GM12872 (cell line): Measurements from ENCODE around the gene LPAR2.

Experiments
- CTCF ChIP-seq: IDR thresholded peaks from 3 replicates; pipeline ENCODE4 v1.5.1; 2011; ENCODE audit warnings: low read depth, mild to moderate bottlenecking, low read length, moderate library complexity; ENCODE audit not compliant: insufficient read depth

The LPAR2 gene

GRCh38 chr19:19581391-19581790 is 46.6 kb downstream of the LPAR2 start:
- no peak for TF ChIP-seq CTCF

- no peak for TF ChIP-seq CTCF
These were observed 47.6 kb downstream of the LPAR2 start for GRCh38 chr19:19580418-19580817.

- TF ChIP-seq CTCF: no peak
These were observed 48.3 kb downstream of the LPAR2 start for GRCh38 chr19:19579533-19580361.

GRCh38 chr19:19578252-19578651 is 49.8 kb downstream of the LPAR2 start:
- no peak for TF ChIP-seq CTCF

- no peak for TF ChIP-seq CTCF
These were observed 52.6 kb downstream of the LPAR2 start for GRCh38 chr19:19575411-19575810.
